Measurements from ENCODE around the gene TMEM256. TPM values are rescaled to one million over a fixed set of nuclear protein-coding genes. Genes with fewer than 3 reads are reported as not detected.

Gene TMEM256
- total RNA-seq, 1 experiment from 2014 or later, result 147 TPM

GRCh38 chr17:7394452-7395191 is 9.3 kb downstream of the TMEM256 start, which contains the start of gene PLSCR3:
Gene PLSCR3, minus strand, starts transcription at chr17:7394525. Its CDS starts 415 bp downstream, at chr17:7394110.
- peak; percentile 82 for DNase-seq (ENCODE audit: low read depth, low spot score)
- in situ Hi-C loops (cut with HindIII; ENCODE audit: low pct_unique_long_range_greater_than_20kb, low sequenced_read_pairs), result no loop called here

GRCh38 chr17:7393613-7394451 is 10.1 kb downstream of the TMEM256 start:
- peak; percentile 10 for DNase-seq (ENCODE audit: low read depth, low spot score)
- in situ Hi-C loops (cut with HindIII; ENCODE audit: low pct_unique_long_range_greater_than_20kb, low sequenced_read_pairs), result no loop called here

DNA sequence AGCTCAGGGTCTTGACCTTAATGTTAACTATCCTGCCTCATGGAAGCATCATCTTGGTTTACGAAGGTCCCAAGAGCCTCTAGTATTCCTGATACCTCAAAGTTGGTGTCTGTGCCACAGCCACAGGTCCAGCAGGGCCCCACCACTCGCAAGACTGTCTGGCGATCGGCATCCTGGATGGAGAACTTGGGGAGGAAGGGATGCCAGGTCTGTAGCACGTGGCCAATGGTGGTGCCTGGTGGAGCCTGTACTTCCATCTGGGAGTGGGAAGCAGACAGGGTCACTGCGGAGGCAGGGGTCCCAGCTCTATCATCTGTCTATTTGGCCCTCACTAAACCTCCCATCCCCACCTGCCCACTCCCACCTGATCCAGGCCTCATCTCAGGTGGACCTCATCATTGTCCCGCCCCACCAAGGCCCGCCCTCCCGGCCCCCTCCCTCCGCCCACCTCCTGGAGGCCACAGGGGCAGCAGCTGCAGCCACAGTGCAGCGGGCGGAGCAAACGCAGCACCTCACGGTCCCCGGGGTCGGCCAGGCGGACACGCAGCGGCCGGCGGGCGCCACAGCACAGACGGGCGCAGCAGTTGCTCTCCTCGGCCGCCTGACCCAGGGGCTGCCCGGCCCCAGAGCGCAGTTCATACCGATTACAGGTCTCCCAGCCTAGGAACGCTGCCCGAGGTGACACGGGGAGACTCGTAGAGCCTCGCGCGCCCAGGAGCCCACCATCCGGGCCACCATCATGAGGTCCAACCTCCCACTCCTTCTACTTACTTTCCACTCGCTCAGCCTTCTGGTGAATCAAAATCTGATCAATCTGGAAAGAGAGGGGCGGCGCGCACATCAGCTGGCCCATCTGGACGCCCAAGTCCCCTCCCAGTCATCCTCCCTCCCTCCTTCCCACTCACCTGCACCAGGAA is 10.9 kb downstream of the TMEM256 start:
- in situ Hi-C loops (cut with HindIII; ENCODE audit: low pct_unique_long_range_greater_than_20kb, low sequenced_read_pairs), result no loop called here
- DNase-seq (ENCODE audit: low read depth, low spot score), result no peak

DNA sequence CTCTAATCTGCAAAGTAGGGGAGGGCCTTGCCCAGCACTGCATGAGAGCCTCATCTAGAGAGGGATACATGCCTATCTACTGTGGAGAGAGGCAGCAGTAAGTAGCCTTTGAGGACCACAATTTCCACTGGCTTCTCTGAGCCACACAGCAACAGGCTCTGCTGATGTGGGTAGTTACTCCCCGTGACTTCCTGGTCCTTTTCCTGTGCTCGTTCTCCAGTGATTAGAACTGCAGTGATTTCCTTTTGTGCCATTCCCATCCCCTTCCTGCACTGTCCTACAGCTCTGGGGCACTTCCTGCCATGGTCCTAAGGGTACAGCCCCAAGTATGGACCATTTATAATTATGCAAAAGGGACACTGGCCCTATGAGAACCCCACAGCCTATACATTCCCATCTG is 12.6 kb downstream of the TMEM256 start:
- no peak for DNase-seq (ENCODE audit: low read depth, low spot score)
- in situ Hi-C loops (cut with HindIII; ENCODE audit: low pct_unique_long_range_greater_than_20kb, low sequenced_read_pairs), result no loop called here

DNA sequence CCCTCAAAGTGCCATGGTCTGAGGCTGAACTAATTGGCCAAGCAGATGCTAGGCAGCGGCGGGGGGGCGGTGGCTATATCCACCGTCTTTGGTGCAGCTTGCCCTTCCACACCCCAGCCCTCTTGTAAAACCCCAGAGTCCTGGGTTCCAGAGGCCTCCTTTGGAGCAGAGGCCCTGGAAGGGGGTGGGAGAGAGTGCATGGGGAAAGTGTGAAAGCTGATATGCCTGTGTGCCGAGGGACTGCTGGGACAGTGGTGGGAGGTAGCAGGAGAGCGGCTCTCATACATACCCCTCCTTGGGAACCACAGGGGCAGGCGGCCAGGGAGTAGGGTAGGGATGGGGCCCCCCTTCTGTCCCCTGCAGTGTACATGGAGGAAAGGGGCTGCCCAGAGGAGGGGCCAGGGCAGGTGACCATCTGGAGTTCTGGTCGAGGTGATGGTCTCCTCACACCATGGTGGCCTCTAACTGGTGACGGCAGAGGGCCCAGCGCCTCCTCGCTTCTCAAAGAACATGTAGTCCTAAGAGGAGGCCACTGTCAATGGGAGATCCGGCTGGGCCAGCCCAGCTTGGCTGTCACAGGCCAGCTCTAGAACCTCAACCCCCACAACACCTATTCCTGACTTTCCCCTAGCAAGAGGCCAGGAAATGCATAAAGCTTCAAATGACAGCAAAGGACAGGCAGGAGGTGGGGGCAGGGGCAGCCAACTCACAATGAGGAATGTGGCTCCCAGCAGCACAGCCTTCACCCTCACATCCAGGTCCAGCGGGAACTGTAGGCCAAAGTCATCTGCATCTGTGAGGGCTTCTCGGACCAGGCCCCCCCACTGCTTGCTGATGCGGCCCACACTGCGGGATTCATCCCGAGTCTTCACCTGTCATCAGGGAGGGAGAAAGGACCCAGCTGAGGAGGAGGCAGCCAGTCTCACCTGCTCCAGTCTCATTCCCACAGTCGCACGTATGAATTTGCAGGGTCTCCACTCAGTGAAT is 13.7 kb downstream of the TMEM256 start:
- DNase-seq (ENCODE audit: low read depth, low spot score), result no peak
- in situ Hi-C loops (cut with HindIII; ENCODE audit: low pct_unique_long_range_greater_than_20kb, low sequenced_read_pairs), result no loop called here

DNA sequence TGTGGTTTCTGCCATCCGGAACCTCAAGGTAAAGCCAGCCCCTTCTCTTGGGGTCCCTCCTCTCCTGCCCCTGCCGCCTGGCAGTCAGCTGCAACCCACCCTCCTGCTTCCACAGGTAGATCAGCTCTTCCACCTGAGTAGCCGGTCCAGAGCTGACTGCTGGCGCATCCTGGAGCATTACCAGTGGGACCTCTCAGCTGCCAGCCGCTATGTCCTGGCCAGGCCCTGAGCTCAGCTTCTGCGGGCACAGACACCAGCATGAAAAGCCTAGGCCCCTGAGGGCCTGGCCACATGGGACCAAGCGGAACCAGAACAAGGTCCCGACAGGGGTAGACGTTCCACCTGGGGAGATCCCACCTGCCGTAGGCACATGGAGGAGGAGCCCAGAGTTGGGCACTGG is 15.0 kb downstream of the TMEM256 start:
- in situ Hi-C loops (cut with HindIII; ENCODE audit: low pct_unique_long_range_greater_than_20kb, low sequenced_read_pairs), result no loop called here
- DNase-seq (ENCODE audit: low read depth, low spot score), result no peak

DNA sequence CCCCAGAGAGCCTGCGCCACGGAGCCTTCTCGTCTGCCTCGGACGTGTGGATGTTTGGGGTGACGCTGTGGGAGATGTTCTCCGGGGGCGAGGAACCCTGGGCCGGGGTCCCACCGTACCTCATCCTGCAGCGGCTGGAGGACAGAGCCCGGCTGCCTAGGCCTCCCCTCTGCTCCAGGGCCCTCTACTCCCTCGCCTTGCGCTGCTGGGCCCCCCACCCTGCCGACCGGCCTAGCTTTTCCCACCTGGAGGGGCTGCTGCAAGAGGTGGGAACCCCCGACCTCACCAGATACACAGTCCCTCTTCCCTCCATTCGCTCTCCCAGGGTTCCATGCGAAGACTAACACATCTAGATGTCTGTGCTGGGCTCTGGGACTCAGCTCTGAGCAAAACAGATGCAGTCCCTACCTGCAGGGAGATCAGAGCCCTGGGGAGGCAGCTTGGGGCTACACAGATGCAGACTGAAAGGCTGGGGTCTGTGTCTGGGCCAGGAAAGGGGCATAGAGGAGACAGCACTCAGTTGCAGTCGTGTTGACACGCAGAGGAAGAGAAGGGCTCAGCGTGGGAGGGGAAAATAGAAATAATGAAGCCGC is 19.3 kb downstream of the TMEM256 start:
- in situ Hi-C loops (cut with HindIII; ENCODE audit: low pct_unique_long_range_greater_than_20kb, low sequenced_read_pairs), result no loop called here
- DNase-seq (ENCODE audit: low read depth, low spot score), result no peak

- no peak for DNase-seq (ENCODE audit: low read depth, low spot score)
- in situ Hi-C loops (cut with HindIII; ENCODE audit: low pct_unique_long_range_greater_than_20kb, low sequenced_read_pairs), result no loop called here
Observed at GRCh38 chr17:7383742-7384488, 20.0 kb downstream of the TMEM256 start.

GRCh38 chr17:7383371-7383741 is 20.5 kb downstream of the TMEM256 start:
- in situ Hi-C loops (cut with HindIII; ENCODE audit: low pct_unique_long_range_greater_than_20kb, low sequenced_read_pairs), result no loop called here
- DNase-seq (ENCODE audit: low read depth, low spot score), result no peak

- no peak for DNase-seq (ENCODE audit: low read depth, low spot score)
- in situ Hi-C loops (cut with HindIII; ENCODE audit: low pct_unique_long_range_greater_than_20kb, low sequenced_read_pairs), result no loop called here
Observed at GRCh38 chr17:7382901-7383300, 21.0 kb downstream of the TMEM256 start.

GRCh38 chr17:7380855-7381683 is 22.8 kb downstream of the TMEM256 start, which contains the start of gene TNK1:
Gene TNK1, plus strand, starts transcription at chr17:7381089. Its CDS starts 1,838 bp downstream, at chr17:7382927.
- no peak for DNase-seq (ENCODE audit: low read depth, low spot score)
- in situ Hi-C loops (cut with HindIII; ENCODE audit: low pct_unique_long_range_greater_than_20kb, low sequenced_read_pairs), result no loop called here

DNA sequence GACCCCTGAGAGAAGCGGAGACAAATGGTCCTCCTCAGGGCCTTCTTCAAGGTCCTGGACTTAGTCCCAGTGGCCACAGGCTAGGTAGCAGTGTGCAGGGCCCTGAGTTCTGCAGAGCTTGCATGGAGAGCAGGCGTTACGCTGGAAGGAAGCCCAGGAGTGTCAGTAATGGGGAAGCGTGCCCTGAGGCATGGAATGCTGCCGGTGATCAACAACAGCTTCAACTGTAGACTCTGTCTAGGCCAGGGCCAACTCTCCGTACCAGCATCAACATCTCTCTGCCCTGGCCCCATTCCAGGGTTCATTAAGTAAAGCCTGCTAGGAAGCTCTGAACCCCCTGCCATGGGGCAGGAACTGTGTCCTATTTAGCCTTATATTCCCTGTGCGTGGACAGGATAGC is 23.6 kb downstream of the TMEM256 start:
- no peak for DNase-seq (ENCODE audit: low read depth, low spot score)
- in situ Hi-C loops (cut with HindIII; ENCODE audit: low pct_unique_long_range_greater_than_20kb, low sequenced_read_pairs), result no loop called here

DNA sequence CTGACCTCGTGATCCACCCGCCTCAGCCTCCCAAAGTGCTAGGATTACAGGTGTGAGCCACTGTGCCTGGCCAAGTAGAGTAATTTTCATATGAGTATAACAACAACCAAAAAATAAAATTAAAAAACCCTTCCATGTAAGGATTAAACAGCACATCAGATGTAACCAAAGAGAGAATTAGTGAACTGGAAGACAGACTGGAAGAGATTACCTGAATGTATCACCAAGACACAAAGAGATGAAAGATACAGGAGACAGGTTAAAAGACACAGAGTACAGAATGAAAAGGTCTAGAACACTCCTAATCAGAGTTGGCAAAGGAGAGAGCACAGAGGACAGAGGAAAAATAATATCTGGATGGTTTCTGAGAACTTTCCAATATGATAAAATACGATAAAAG is 24.8 kb downstream of the TMEM256 start:
- in situ Hi-C loops (cut with HindIII; ENCODE audit: low pct_unique_long_range_greater_than_20kb, low sequenced_read_pairs), result no loop called here
- no peak for DNase-seq (ENCODE audit: low read depth, low spot score)

- no peak for DNase-seq (ENCODE audit: low read depth, low spot score)
- in situ Hi-C loops (cut with HindIII; ENCODE audit: low pct_unique_long_range_greater_than_20kb, low sequenced_read_pairs), result no loop called here
Observed at GRCh38 chr17:7374353-7374752, 29.5 kb downstream of the TMEM256 start.

DNA sequence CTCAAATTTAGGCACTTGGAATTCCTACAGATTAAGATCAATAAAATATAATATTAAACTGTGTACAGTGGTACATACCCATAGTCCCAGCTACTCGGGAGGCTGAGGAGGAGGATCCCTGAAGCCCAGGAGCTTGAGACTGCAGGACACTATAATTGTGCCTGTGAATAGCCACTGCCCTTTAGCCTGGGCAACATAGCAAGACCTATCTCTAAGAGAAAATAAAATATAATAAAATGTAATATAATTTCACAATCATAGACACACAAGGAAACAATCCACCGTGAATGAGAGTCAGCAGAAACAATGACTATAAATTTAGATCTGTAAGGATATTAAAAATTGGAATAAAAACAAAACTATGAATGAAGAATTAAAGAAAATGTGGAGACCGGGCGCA is 33.0 kb downstream of the TMEM256 start:
- no peak for DNase-seq (ENCODE audit: low read depth, low spot score)
- in situ Hi-C loops (cut with HindIII; ENCODE audit: low pct_unique_long_range_greater_than_20kb, low sequenced_read_pairs), result no loop called here
